Gastroesophageal sphincter (tissue), 4 donors: ENCODE data around the gene LMAN1L. TPM values are rescaled to one million over a fixed set of nuclear protein-coding genes. Genes with fewer than 3 reads are reported as not detected.
A peak's percentile ranks its signal among the peaks of the same experiment; 100 is the strongest.

Experiments used
- ATAC-seq: fragments of 150-250 bp; one replicate; pipeline ENCODE4 v1.9.1; 2016; ENCODE audit warnings: mild to moderate bottlenecking, moderate library complexity
- H3K27ac ChIP-seq, 4 donors: fragments of 200-600 bp; sonication (generic) in 3 of 4; 1 replicate in 3 of 4; 2 replicates in 1 of 4; pipeline ENCODE4 v1.5.1; 2016 to 2019
- H3K27me3 ChIP-seq: fragments of 200-600 bp; sonication (generic); one replicate; pipeline ENCODE4 v1.5.1; 2019
- H3K36me3 ChIP-seq, 2 donors: fragments of 200-600 bp; sonication (generic); one replicate each; pipeline ENCODE4 v1.5.1; 2019; ENCODE audit warnings: control low read depth in 1 of 2
- H3K4me1 ChIP-seq, 3 donors: fragments of 200-600 bp; sonication (generic); 1 replicate in 2 of 3; 2 replicates in 1 of 3; pipeline ENCODE4 v1.5.1; 2016 to 2019; ENCODE audit warnings: control low read depth in 2 of 3
- H3K4me3 ChIP-seq, 2 donors: fragments of 200-600 bp; sonication (generic); one replicate each; pipeline ENCODE4 v1.5.1; 2019; ENCODE audit warnings: mild to moderate bottlenecking in 1 of 2, moderate library complexity in 1 of 2
- H3K9me3 ChIP-seq, 3 donors: fragments of 200-600 bp; sonication (generic); one replicate each; pipeline ENCODE4 v1.5.1; 2017 to 2019; ENCODE audit warnings: control low read depth in 2 of 3
- CTCF ChIP-seq, 4 experiments: fragments of 200-600 bp in 2 of 4; fragments of 450-650 bp in 2 of 4; sonication (generic) in 1 of 4; IDR thresholded peaks; one replicate each; pipeline ENCODE4 v1.5.1; 2017 to 2019; ENCODE audit warnings: antibody characterized with exemption in 4 of 4, mild to moderate bottlenecking in 2 of 4, moderate library complexity in 2 of 4
- EP300 ChIP-seq: sonication (generic); formaldehyde crosslinking; IDR thresholded peaks from one replicate; pipeline ENCODE4 v1.6.1; 2017; ENCODE audit warnings: antibody characterized with exemption, mild to moderate bottlenecking
- POLR2A ChIP-seq, 2 donors: fragments of 450-650 bp; IDR thresholded peaks; one replicate each; pipeline ENCODE4 v1.6.1; 2017; ENCODE audit warnings: antibody characterized with exemption in 2 of 2, mild to moderate bottlenecking in 2 of 2, moderate library complexity in 1 of 2
- POLR2AphosphoS5 ChIP-seq: sonication (generic); formaldehyde crosslinking; IDR thresholded peaks from one replicate; pipeline ENCODE4 v1.6.1; 2017; ENCODE audit warnings: antibody characterized with exemption
- WGBS, 2 donors: methylation state at CpG; one replicate each; pipeline ENCODE4 v1.1.5; 2018; ENCODE audit warnings: low coverage in 1 of 2; 5-methylcytosine and 5-hydroxymethylcytosine counted together
- total RNA-seq, 4 donors: library from RNA; depleted of rRNA; stranded (reverse); fragments of >200 nt; gene quantifications; one replicate each; pipeline ENCODE4 v1.1.0, GENCODE V29; 2016

LMAN1L gene
- total RNA-seq, 4 donors from 2014 or later = 0.27 TPM; not detected in 3

GRCh38 chr15:74826364-74826819 is 13.8 kb downstream of the LMAN1L start, which contains the start of gene CPLX3:
CPLX3 (plus strand) TSS chr15:74826627; CDS start chr15:74826704, 77 bp downstream.
- Histone ChIP-seq H3K27ac (no peak within 1 kb of the TSS), H3K27me3 (peaks cover 55% of the 10 kb centered on the region), H3K36me3 (no peaks in the 10 kb centered on the region), H3K9me3 (no peaks in the 10 kb centered on the region), H3K4me3 (no peak within 1 kb of the TSS), H3K4me1 (peaks cover 0 to 7% (median 0%) of the 10 kb centered on the region in 3 donors)
- WGBS, 2 donors = 34% methylated on average over 5 of the region's 44 CpGs; no CpG with 5 or more reads in 1 of the 2 donors
- TF ChIP-seq POLR2AphosphoS5 (no peak), EP300 (no peak), POLR2A (IDR thresholded peaks at IDR 0.05) (no peak), CTCF (IDR thresholded peaks at IDR 0.05) (no peak)
- ATAC-seq = peak; percentile 46

DNA sequence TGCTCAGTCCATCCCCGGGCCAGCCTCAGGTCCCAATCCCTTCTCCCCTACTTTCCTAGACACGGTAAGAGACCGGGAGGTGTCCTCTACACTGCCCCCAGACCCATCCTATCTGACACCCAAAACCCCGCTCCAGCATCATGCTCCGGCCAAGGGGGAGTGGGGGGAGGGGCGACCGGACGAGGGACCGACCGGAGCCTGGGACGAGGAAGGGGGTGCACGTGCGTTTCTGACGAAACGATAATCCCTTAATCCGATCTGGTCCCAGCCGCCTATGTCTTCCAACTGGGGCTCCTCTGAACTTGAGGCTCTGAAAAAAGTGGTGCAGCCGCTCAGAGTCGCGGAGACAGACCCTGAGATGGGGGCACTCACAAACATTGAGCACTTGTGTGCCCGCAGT is 14.3 kb downstream of the LMAN1L start:
- Histone ChIP-seq H3K27me3 (peaks cover 55% of the 10 kb centered on the region), H3K9me3 (no peaks in the 10 kb centered on the region), H3K36me3 (no peaks in the 10 kb centered on the region), H3K4me3 (no peak overlapping the region), H3K27ac (no peak overlapping the region), H3K4me1 (peaks cover 0 to 7% (median 0%) of the 10 kb centered on the region in 3 donors)
- ATAC-seq = no peak
- WGBS, 2 donors = 8% methylated on average over 15 of the region's 21 CpGs; no CpG with 5 or more reads in 1 of the 2 donors
- no peak for TF ChIP-seq CTCF (IDR thresholded peaks at IDR 0.05)
- TF ChIP-seq EP300 = no peak
- no peak for TF ChIP-seq POLR2A (IDR thresholded peaks at IDR 0.05)
- TF ChIP-seq POLR2AphosphoS5 = no peak

DNA sequence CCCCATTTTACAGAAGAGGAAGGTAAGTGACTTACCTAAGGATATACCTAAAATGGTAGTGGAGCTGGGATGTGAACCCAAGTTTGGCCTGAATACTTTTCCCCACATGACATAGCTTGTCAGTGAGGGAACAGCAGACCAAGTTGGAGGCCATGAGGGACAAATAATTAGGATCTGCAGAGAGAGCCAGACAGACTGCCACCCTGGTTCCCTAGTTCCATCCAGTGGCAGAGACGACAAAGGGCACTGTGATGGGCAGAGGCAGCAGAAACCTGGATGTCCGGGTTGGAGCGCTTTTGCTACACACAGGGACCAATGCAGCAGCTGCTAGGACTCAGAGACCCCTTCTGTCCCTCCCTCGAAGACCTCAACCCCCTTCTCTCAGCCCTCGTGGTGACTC is 15.0 kb downstream of the LMAN1L start:
- H3K27ac ChIP-seq = no peak overlapping the region
- peaks cover 55% of the 10 kb centered on the region for H3K27me3 ChIP-seq
- 17% methylated on average over 1 of the region's 5 CpGs; no CpG with 5 or more reads in 1 of the 2 donors for WGBS, 2 donors

GRCh38 chr15:74828835-74829234 is 16.2 kb downstream of the LMAN1L start:
- WGBS, 2 donors = 58 to 92% methylated on average over 2 of the region's 6 CpGs
- no peak for ATAC-seq
- H3K9me3 ChIP-seq = no peaks in the 10 kb centered on the region
- TF ChIP-seq EP300 (no peak), POLR2A (IDR thresholded peaks at IDR 0.05) (no peak), POLR2AphosphoS5 (no peak), CTCF (IDR thresholded peaks at IDR 0.05) (no peak)
- no peak overlapping the region for H3K27ac ChIP-seq
- H3K36me3 ChIP-seq = no peaks in the 10 kb centered on the region
- H3K4me3 ChIP-seq = no peak overlapping the region
- H3K27me3 ChIP-seq = peaks cover 52% of the 10 kb centered on the region
- H3K4me1 ChIP-seq = peaks cover 0 to 7% (median 0%) of the 10 kb centered on the region in 3 donors

More for the DNA sequence above, 15.0 kb downstream of the LMAN1L start:
- no peak for ATAC-seq
- no peaks in the 10 kb centered on the region for H3K9me3 ChIP-seq
- no peak for TF ChIP-seq POLR2AphosphoS5
- no peak for TF ChIP-seq EP300
- TF ChIP-seq POLR2A (IDR thresholded peaks at IDR 0.05) = no peak
- TF ChIP-seq CTCF (IDR thresholded peaks at IDR 0.05) = no peak
- no peak overlapping the region for H3K4me3 ChIP-seq
- peaks cover 0 to 7% (median 0%) of the 10 kb centered on the region in 3 donors for H3K4me1 ChIP-seq
- H3K36me3 ChIP-seq = no peaks in the 10 kb centered on the region

DNA sequence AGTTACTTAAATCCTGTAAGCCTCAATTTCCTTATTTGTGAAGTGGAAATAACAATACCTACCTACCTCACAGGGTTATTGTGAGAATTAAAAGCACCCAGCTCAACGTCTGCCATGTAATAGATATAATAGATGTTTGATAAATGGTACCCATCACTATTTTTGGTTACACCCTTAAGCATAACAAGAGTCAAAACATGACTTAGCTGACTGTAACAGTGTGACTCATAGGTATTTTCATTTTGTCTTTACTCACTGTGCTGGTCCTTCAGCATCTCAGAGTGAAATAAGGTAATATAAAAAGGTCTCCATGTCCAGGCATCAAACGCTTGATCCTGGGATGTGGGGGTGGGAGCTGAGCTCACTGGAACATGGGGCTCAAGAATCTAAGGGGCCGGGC is 16.9 kb downstream of the LMAN1L start:
- peaks cover 0 to 7% (median 0%) of the 10 kb centered on the region in 3 donors for H3K4me1 ChIP-seq
- no peak for ATAC-seq
- TF ChIP-seq POLR2A (IDR thresholded peaks at IDR 0.05) (no peak), POLR2AphosphoS5 (no peak), EP300 (no peak), CTCF (IDR thresholded peaks at IDR 0.05) (no peak)
- H3K27ac ChIP-seq = no peak overlapping the region
- no peaks in the 10 kb centered on the region for H3K9me3 ChIP-seq
- no peak overlapping the region for H3K4me3 ChIP-seq
- peaks cover 48% of the 10 kb centered on the region for H3K27me3 ChIP-seq
- WGBS, 2 donors = 35 to 75% methylated on average over 2 to 3 of the region's 3 CpGs
- H3K36me3 ChIP-seq = no peaks in the 10 kb centered on the region
